ENCODE data around the gene SRRM5. TPM values are rescaled to one million over a fixed set of nuclear protein-coding genes. Genes with fewer than 3 reads are reported as not detected.
"Not testable (repeated sequence)": the region's sequence is repeated elsewhere in the genome, so short reads cannot be mapped to it uniquely, and the experiment has no call there.

Gene SRRM5
- total RNA-seq, 2 experiments from 2014 or later: 0.37 to 0.74 TPM

DNA sequence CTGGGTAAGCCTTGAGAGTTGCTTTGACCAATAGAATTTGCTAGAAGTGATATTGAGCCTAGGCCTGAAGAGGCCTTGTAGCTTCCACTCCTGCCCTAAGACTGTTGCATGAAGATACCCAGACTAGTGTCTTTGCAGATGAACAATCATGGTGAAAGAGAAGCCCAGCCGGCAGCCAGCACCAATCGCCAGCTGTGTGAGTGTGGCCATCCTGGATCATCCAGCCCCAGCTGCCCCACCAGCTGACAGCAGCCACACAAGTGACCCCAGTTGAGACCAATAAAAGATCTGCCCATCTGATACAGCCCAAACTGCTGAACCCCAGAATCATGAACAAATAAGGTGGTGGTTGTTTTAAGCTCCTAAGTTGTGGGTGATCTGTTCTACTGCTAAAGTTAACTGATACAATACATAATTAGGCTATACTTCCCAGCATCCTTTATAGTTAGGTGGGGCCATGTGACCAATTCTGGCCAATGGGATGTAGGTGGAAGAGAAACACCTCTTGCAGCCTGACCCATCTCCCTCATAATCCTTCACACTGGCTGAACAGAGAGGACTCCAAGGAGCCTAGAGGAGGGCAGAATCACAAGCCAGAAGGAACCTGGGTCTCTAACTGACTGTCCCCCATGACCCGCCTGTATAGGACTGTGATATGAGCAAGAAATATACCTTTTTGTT is 16.9 kb downstream of the SRRM5 start:
- CTCF ChIA-PET: interaction anchor here (0.6 to 1.2 kb wide), 3 partner anchors 73 to 193 kb away, joined by 3 to 5 read pairs (median 4); no protein-coding TSS in a partner anchor
- intact Hi-C loops (cut with DNase I, micrococcal nuclease): no loop called here
- Mint-ChIP-seq H3K9me3 (ENCODE audit: low read depth) (no peaks in the 10 kb centered on the region), H3K4me1 (peaks cover 14% of the 10 kb centered on the region), H3K4me3 (no peak overlapping the region), H3K27ac (no peak overlapping the region), H3K27me3 (peaks cover 6% of the 10 kb centered on the region), H3K36me3 (ENCODE audit: low read depth) (no peaks in the 10 kb centered on the region)
- no peak for ATAC-seq
- POLR2A ChIA-PET: interaction anchor here (1.0 kb wide), 1 partner anchor 14 kb away, joined by 3 read pairs; no protein-coding TSS in a partner anchor
- no peak for DNase-seq

DNA sequence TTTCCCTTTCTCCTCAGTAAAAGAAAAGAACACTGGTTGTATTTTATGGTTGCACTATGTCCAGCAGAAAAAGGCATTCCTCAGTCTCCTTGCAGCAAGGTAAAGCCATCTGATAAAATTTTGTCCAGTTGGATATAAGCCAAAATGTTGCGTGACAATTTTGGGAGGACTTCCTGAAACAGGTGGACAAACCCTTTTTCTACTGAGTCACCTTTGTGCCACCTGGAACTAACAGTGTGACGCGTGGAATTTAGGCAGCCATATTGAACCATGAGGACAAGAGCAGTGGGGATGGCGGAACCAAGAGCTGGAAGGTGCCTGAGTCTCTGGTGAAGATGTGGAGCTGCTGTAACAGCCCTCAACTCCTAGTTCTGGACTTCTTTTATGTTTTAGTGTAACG is 19.6 kb downstream of the SRRM5 start:
- H3K4me1 Mint-ChIP-seq: no peaks in the 10 kb centered on the region
- ATAC-seq (no peak), DNase-seq (no peak)
- H3K27ac Mint-ChIP-seq: no peak overlapping the region
- H3K9me3 Mint-ChIP-seq (ENCODE audit: low read depth): no peaks in the 10 kb centered on the region
- ChIA-PET CTCF (no interaction called here), POLR2A (no interaction called here)
- H3K27me3 Mint-ChIP-seq: peaks cover 5% of the 10 kb centered on the region
- intact Hi-C loops (cut with DNase I, micrococcal nuclease): no loop called here
- no peaks in the 10 kb centered on the region for H3K36me3 Mint-ChIP-seq (ENCODE audit: low read depth)
- H3K4me3 Mint-ChIP-seq: no peak overlapping the region

GRCh38 chr19:43633520-43633919 is 21.6 kb downstream of the SRRM5 start:
- CTCF ChIA-PET: no interaction called here
- Mint-ChIP-seq H3K9me3 (ENCODE audit: low read depth) (no peaks in the 10 kb centered on the region), H3K27me3 (peaks cover 8% of the 10 kb centered on the region), H3K4me3 (no peak overlapping the region), H3K36me3 (ENCODE audit: low read depth) (no peaks in the 10 kb centered on the region), H3K27ac (no peak overlapping the region), H3K4me1 (no peaks in the 10 kb centered on the region)
- ATAC-seq: no peak
- intact Hi-C loops (cut with DNase I, micrococcal nuclease): no loop called here
- DNase-seq: no peak
- POLR2A ChIA-PET: no interaction called here

DNA sequence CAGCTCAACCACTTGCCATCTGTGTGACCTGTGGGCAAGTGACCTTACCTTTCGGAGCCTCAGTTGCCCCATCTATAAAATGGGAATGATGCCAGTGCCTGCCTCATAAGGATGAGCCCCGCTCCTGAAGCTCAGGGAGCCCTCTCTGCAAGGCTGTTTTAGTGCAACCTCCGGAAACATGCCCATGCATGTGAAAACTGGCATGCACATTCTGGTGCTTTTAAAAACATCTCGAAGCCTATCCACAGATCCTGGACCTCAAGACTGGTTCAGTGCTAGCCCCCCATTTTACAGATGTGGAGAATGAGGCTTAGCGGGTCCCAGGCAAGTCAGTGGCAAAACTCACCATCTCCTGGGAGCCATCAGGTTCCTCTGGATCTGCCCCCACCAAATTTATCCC is 22.2 kb downstream of the SRRM5 start:
- intact Hi-C loops (cut with DNase I, micrococcal nuclease): no loop called here
- ChIA-PET CTCF (no interaction called here), POLR2A (no interaction called here)
- DNase-seq (no peak), ATAC-seq (no peak)
- no peaks in the 10 kb centered on the region for H3K9me3 Mint-ChIP-seq (ENCODE audit: low read depth)
- H3K36me3 Mint-ChIP-seq (ENCODE audit: low read depth): no peaks in the 10 kb centered on the region
- H3K4me3 Mint-ChIP-seq: no peak overlapping the region
- no peak overlapping the region for H3K27ac Mint-ChIP-seq
- H3K4me1 Mint-ChIP-seq: peaks cover 4% of the 10 kb centered on the region
- peaks cover 14% of the 10 kb centered on the region for H3K27me3 Mint-ChIP-seq

- ATAC-seq (no peak), DNase-seq (no peak)
- ChIA-PET POLR2A (no interaction called here), CTCF (no interaction called here)
- Mint-ChIP-seq H3K27me3 (peaks cover 15% of the 10 kb centered on the region), H3K36me3 (ENCODE audit: low read depth) (no peaks in the 10 kb centered on the region), H3K27ac (no peak overlapping the region), H3K4me3 (no peak overlapping the region), H3K4me1 (peaks cover 6% of the 10 kb centered on the region), H3K9me3 (ENCODE audit: low read depth) (no peaks in the 10 kb centered on the region)
- intact Hi-C loops (cut with DNase I, micrococcal nuclease): no loop called here
These were observed 22.6 kb downstream of the SRRM5 start for GRCh38 chr19:43634506-43634871.

DNA sequence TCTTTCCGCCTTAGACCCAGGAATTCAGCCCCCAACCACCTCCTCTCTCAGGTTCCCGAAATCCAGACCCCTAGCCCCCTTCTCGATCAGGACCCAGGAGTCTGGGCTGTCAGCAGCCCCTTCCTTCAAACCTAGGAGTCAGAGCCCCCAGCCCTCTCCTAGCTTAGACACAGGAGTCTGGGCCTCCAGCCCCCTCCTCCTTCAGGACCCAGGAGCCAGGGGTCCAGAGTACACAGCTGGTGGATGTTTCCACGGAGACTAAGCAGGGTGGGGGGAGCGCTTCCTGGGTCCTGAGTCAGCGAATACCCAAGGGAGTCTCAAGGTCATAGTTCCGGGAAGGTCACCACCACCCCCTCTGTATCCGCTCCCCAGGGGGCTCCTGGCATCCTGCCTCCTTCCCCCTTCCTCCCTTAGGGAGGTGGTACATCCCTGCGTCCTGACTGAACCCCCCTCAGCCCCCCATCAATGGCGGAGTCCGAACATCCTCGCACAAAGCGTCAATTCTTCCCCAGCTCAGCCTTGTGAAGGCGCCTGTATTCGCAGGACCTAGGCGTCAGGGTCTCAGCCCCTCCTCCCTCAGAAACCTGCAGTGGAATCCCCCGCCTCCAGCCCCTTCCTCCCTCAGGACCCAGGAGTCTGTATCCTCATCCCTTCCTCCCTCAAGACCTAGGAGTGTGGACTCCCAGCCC is 23.1 kb downstream of the SRRM5 start:
- no peak overlapping the region for H3K27ac Mint-ChIP-seq
- intact Hi-C loops (cut with DNase I, micrococcal nuclease): no loop called here
- POLR2A ChIA-PET: no interaction called here
- peaks cover 16% of the 10 kb centered on the region for H3K27me3 Mint-ChIP-seq
- no peak overlapping the region for H3K4me3 Mint-ChIP-seq
- no peaks in the 10 kb centered on the region for H3K36me3 Mint-ChIP-seq (ENCODE audit: low read depth)
- CTCF ChIA-PET: no interaction called here
- ATAC-seq (no peak), DNase-seq (no peak)
- H3K9me3 Mint-ChIP-seq (ENCODE audit: low read depth): no peaks in the 10 kb centered on the region
- H3K4me1 Mint-ChIP-seq: peaks cover 7% of the 10 kb centered on the region

- intact Hi-C loops (cut with DNase I, micrococcal nuclease); DNase-seq; H3K4me3 Mint-ChIP-seq; H3K27ac Mint-ChIP-seq; H3K9me3 Mint-ChIP-seq (ENCODE audit: low read depth); H3K36me3 Mint-ChIP-seq (ENCODE audit: low read depth); POLR2A ChIA-PET; ATAC-seq: not testable (repeated sequence)
- CTCF ChIA-PET: interaction anchor here (0.6 kb wide), 1 partner anchor 63 kb away, joined by 3 read pairs; no protein-coding TSS in a partner anchor
- Mint-ChIP-seq H3K4me1 (peaks cover 12% of the 10 kb centered on the region), H3K27me3 (peaks cover 21% of the 10 kb centered on the region)
These were observed 23.7 kb downstream of the SRRM5 start for GRCh38 chr19:43635561-43635940.

- H3K27me3 Mint-ChIP-seq: peaks cover 24% of the 10 kb centered on the region
- ChIA-PET CTCF (interaction anchor here (0.5 to 0.6 kb wide), 2 partner anchors 64 to 349 kb away, joined by 3 read pairs; no protein-coding TSS in a partner anchor), POLR2A (no interaction called here)
- H3K4me3 Mint-ChIP-seq: no peak overlapping the region
- intact Hi-C loops (cut with DNase I, micrococcal nuclease): no loop called here
- no peaks in the 10 kb centered on the region for H3K36me3 Mint-ChIP-seq (ENCODE audit: low read depth)
- no peaks in the 10 kb centered on the region for H3K9me3 Mint-ChIP-seq (ENCODE audit: low read depth)
- no peak for ATAC-seq
- H3K27ac Mint-ChIP-seq: no peak overlapping the region
- DNase-seq: no peak
- peaks cover 14% of the 10 kb centered on the region for H3K4me1 Mint-ChIP-seq
These were observed 24.3 kb downstream of the SRRM5 start for GRCh38 chr19:43636121-43636683.

DNA sequence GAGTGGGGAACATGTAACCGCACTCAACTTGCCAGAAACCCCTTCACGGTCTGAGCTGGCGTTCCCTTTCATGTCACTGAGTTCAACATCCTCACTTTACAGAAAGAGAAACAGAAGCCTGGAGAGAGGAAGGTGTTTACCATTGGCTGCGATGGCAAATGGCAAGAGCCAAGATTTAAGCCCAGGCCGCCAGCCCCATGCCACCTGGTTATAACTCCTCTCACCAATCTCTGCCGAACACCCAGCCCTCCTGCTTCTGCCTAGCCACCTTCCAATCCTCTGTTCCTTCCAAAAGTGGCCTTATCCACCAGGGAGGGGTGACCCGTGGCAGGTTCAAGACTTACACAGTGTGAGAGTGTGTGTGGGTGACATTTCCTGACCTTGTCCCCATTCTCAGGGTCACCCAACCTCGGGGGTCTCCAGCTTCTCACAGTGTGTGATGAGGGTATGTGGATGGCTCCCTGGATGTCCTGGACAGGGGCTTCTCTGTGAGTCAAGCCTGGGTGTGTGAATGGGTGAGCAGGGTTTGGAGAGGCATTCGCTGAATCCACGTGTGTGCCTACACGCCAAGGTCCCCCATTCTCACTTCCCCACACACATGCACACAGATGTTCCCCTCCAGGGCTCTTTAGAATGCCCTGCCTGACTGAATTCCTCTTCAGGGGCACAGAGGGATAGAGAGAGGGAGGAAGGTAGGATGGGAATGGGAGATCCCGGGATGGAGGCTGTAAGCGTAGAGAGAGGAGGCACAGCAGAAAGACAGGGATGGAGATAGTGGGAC is 26.5 kb downstream of the SRRM5 start:
- no peaks in the 10 kb centered on the region for H3K9me3 Mint-ChIP-seq (ENCODE audit: low read depth)
- H3K27me3 Mint-ChIP-seq: peaks cover 26% of the 10 kb centered on the region
- ATAC-seq (no peak), DNase-seq (no peak)
- intact Hi-C loops (cut with DNase I, micrococcal nuclease): loop anchor here in 1 of 2 experiments (2.0 kb wide), 1 partner anchor 14 kb away; no protein-coding TSS in a partner anchor
- no peaks in the 10 kb centered on the region for H3K36me3 Mint-ChIP-seq (ENCODE audit: low read depth)
- peak overlapping the region; percentile 62 for H3K4me3 Mint-ChIP-seq
- CTCF ChIA-PET: interaction anchor here (1.4 kb wide), 1 partner anchor 13 kb away, joined by 5 read pairs; no protein-coding TSS in a partner anchor
- no peak overlapping the region for H3K27ac Mint-ChIP-seq
- POLR2A ChIA-PET: no interaction called here
- H3K4me1 Mint-ChIP-seq: peaks cover 14% of the 10 kb centered on the region

DNA sequence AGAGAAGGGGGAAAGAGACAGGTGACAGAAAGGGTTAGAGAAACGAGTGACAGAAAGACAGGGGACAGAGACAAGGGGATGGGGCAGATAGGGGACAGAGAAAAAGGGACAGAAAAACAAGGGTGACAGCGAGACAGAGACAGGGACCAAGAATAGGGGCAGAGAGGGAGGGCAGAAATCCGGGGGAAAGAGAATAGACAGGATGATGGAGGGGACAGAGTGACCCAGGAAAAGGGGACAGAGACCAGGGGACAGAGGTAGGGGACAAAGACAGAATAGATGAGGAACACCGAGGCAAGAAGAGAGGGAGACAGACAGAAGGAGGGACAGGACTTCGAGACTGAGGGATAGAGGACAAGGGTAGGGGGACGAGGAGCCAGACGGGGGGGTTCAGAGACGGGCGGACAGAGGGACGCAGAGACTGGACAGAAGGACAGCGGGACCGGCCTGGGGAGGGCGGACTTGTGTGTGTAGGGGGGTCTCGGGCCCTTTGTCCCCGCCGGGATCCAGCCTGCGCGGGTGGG is 27.2 kb downstream of the SRRM5 start:
- H3K9me3 Mint-ChIP-seq (ENCODE audit: low read depth): no peaks in the 10 kb centered on the region
- ChIA-PET POLR2A (no interaction called here), CTCF (no interaction called here)
- intact Hi-C loops (cut with DNase I, micrococcal nuclease): loop anchor here (1.0 to 2.0 kb wide), 4 partner anchors 14 to 29 kb away; no protein-coding TSS in a partner anchor
- H3K27me3 Mint-ChIP-seq: peaks cover 26% of the 10 kb centered on the region
- ATAC-seq: no peak
- H3K4me1 Mint-ChIP-seq: peaks cover 14% of the 10 kb centered on the region
- DNase-seq: no peak
- no peak overlapping the region for H3K27ac Mint-ChIP-seq
- peak overlapping the region; percentile 62 for H3K4me3 Mint-ChIP-seq
- no peaks in the 10 kb centered on the region for H3K36me3 Mint-ChIP-seq (ENCODE audit: low read depth)
